Measurements from ENCODE around the gene ACBD7.

DNA sequence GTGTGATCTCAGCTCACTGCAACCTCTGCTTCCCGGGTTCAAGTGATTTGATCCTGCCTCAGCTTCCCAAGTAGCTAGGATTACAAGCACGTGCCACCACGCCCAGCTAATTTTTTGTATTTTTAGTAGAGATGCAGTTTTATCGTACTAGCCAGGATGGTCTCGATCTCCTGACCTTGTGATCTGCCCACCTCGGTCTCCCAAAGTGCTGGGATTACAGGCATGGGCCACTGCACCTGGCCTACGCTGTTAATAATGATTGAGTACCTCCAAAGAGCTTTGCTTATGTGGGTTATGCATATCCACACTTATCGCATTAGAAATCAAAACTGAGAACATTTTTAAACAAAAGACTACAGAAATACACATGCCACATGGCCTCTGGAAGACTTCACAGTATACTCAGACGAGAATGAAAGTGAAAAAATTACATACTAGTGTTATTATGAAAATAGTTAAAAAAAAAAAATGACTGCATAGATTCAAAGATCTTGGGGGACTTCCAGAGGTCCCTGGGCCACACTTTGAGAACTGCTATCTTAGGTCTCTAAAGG is 34.0 kb upstream of the ACBD7 start:
- TF ChIP-seq, protein P1, sequence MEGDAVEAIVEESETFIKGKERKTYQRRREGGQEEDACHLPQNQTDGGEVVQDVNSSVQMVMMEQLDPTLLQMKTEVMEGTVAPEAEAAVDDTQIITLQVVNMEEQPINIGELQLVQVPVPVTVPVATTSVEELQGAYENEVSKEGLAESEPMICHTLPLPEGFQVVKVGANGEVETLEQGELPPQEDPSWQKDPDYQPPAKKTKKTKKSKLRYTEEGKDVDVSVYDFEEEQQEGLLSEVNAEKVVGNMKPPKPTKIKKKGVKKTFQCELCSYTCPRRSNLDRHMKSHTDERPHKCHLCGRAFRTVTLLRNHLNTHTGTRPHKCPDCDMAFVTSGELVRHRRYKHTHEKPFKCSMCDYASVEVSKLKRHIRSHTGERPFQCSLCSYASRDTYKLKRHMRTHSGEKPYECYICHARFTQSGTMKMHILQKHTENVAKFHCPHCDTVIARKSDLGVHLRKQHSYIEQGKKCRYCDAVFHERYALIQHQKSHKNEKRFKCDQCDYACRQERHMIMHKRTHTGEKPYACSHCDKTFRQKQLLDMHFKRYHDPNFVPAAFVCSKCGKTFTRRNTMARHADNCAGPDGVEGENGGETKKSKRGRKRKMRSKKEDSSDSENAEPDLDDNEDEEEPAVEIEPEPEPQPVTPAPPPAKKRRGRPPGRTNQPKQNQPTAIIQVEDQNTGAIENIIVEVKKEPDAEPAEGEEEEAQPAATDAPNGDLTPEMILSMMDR (conservative IDR thresholded peaks at IDR 0.05), result no peak
- no peak for TF ChIP-seq EZH2 (IDR thresholded peaks at IDR 0.05; ENCODE audit: low read depth)

Measured in PC-9 (cell line).